ENCODE results near the gene CORO1C. TPM values are rescaled to one million over a fixed set of nuclear protein-coding genes. Genes with fewer than 3 reads are reported as not detected.

The CORO1C gene
- total RNA-seq, 1 experiment from 2014 or later = 52.2 TPM

- no peaks in the 10 kb centered on the region for H3K27me3 ChIP-seq (ENCODE audit: control insufficient read depth, insufficient read depth, low read length)
- no peak overlapping the region for H3K4me3 ChIP-seq (ENCODE audit: insufficient read depth, low read depth, low read length)
- no peaks in the 10 kb centered on the region for H3K36me3 ChIP-seq (replicated peaks; ENCODE audit: control insufficient read depth, insufficient read depth, low read length)
- peak; percentile 94 for DNase-seq
These were observed 113.0 kb downstream of the CORO1C start for GRCh38 chr12:108618079-108618952.

- Histone ChIP-seq H3K36me3 (replicated peaks; ENCODE audit: control insufficient read depth, insufficient read depth, low read length) (no peaks in the 10 kb centered on the region), H3K27me3 (ENCODE audit: control insufficient read depth, insufficient read depth, low read length) (no peaks in the 10 kb centered on the region), H3K4me3 (ENCODE audit: insufficient read depth, low read depth, low read length) (no peak overlapping the region)
- no peak for DNase-seq
These were observed 114.1 kb downstream of the CORO1C start for GRCh38 chr12:108616941-108617858.

GRCh38 chr12:108616359-108616758, 115.0 kb downstream of the CORO1C start:
- no peaks in the 10 kb centered on the region for H3K36me3 ChIP-seq (replicated peaks; ENCODE audit: control insufficient read depth, insufficient read depth, low read length)
- DNase-seq = no peak
- H3K4me3 ChIP-seq (ENCODE audit: insufficient read depth, low read depth, low read length) = no peak overlapping the region
- no peaks in the 10 kb centered on the region for H3K27me3 ChIP-seq (ENCODE audit: control insufficient read depth, insufficient read depth, low read length)

GRCh38 chr12:108615918-108616317, 115.4 kb downstream of the CORO1C start:
- H3K4me3 ChIP-seq (ENCODE audit: insufficient read depth, low read depth, low read length) = no peak overlapping the region
- H3K36me3 ChIP-seq (replicated peaks; ENCODE audit: control insufficient read depth, insufficient read depth, low read length) = no peaks in the 10 kb centered on the region

GRCh38 chr12:108614639-108615038, 116.7 kb downstream of the CORO1C start:
- Histone ChIP-seq H3K36me3 (replicated peaks; ENCODE audit: control insufficient read depth, insufficient read depth, low read length) (no peaks in the 10 kb centered on the region), H3K4me3 (ENCODE audit: insufficient read depth, low read depth, low read length) (no peak overlapping the region), H3K27me3 (ENCODE audit: control insufficient read depth, insufficient read depth, low read length) (no peaks in the 10 kb centered on the region)
- no peak for DNase-seq

More at GRCh38 chr12:108615918-108616317, 115.4 kb downstream of the CORO1C start:
- no peak for DNase-seq
- no peaks in the 10 kb centered on the region for H3K27me3 ChIP-seq (ENCODE audit: control insufficient read depth, insufficient read depth, low read length)

GRCh38 chr12:108614041-108614440, 117.3 kb downstream of the CORO1C start:
- no peak for DNase-seq
- Histone ChIP-seq H3K36me3 (replicated peaks; ENCODE audit: control insufficient read depth, insufficient read depth, low read length) (no peaks in the 10 kb centered on the region), H3K4me3 (ENCODE audit: insufficient read depth, low read depth, low read length) (no peak overlapping the region), H3K27me3 (ENCODE audit: control insufficient read depth, insufficient read depth, low read length) (no peaks in the 10 kb centered on the region)

GRCh38 chr12:108613548-108613947, 117.8 kb downstream of the CORO1C start:
- H3K36me3 ChIP-seq (replicated peaks; ENCODE audit: control insufficient read depth, insufficient read depth, low read length) = no peaks in the 10 kb centered on the region
- no peak for DNase-seq
- no peak overlapping the region for H3K4me3 ChIP-seq (ENCODE audit: insufficient read depth, low read depth, low read length)
- H3K27me3 ChIP-seq (ENCODE audit: control insufficient read depth, insufficient read depth, low read length) = no peaks in the 10 kb centered on the region

GRCh38 chr12:108612788-108613282, 118.5 kb downstream of the CORO1C start:
- Histone ChIP-seq H3K27me3 (ENCODE audit: control insufficient read depth, insufficient read depth, low read length) (no peaks in the 10 kb centered on the region), H3K36me3 (replicated peaks; ENCODE audit: control insufficient read depth, insufficient read depth, low read length) (no peaks in the 10 kb centered on the region), H3K4me3 (ENCODE audit: insufficient read depth, low read depth, low read length) (no peak overlapping the region)
- DNase-seq = peak; percentile 82

GRCh38 chr12:108611884-108612415, 119.4 kb downstream of the CORO1C start:
- no peak overlapping the region for H3K4me3 ChIP-seq (ENCODE audit: insufficient read depth, low read depth, low read length)
- H3K27me3 ChIP-seq (ENCODE audit: control insufficient read depth, insufficient read depth, low read length) = no peaks in the 10 kb centered on the region
- H3K36me3 ChIP-seq (replicated peaks; ENCODE audit: control insufficient read depth, insufficient read depth, low read length) = no peaks in the 10 kb centered on the region
- peak; percentile 86 for DNase-seq

GRCh38 chr12:108610856-108611605, 120.3 kb downstream of the CORO1C start:
- no peak for DNase-seq
- Histone ChIP-seq H3K36me3 (replicated peaks; ENCODE audit: control insufficient read depth, insufficient read depth, low read length) (no peaks in the 10 kb centered on the region), H3K4me3 (ENCODE audit: insufficient read depth, low read depth, low read length) (no peak overlapping the region), H3K27me3 (ENCODE audit: control insufficient read depth, insufficient read depth, low read length) (no peaks in the 10 kb centered on the region)

- DNase-seq = no peak
- no peak overlapping the region for H3K4me3 ChIP-seq (ENCODE audit: insufficient read depth, low read depth, low read length)
- no peaks in the 10 kb centered on the region for H3K27me3 ChIP-seq (ENCODE audit: control insufficient read depth, insufficient read depth, low read length)
- H3K36me3 ChIP-seq (replicated peaks; ENCODE audit: control insufficient read depth, insufficient read depth, low read length) = no peaks in the 10 kb centered on the region
These were observed 120.9 kb downstream of the CORO1C start for GRCh38 chr12:108610336-108610815.

GRCh38 chr12:108609537-108610335, 121.6 kb downstream of the CORO1C start:
- H3K27me3 ChIP-seq (ENCODE audit: control insufficient read depth, insufficient read depth, low read length) = no peaks in the 10 kb centered on the region
- DNase-seq = no peak
- H3K4me3 ChIP-seq (ENCODE audit: insufficient read depth, low read depth, low read length) = no peak overlapping the region
- no peaks in the 10 kb centered on the region for H3K36me3 ChIP-seq (replicated peaks; ENCODE audit: control insufficient read depth, insufficient read depth, low read length)

GRCh38 chr12:108608616-108609015, 122.7 kb downstream of the CORO1C start:
- DNase-seq = no peak
- Histone ChIP-seq H3K27me3 (ENCODE audit: control insufficient read depth, insufficient read depth, low read length) (no peaks in the 10 kb centered on the region; the same call in 1 of the 2 replicates), H3K4me3 (ENCODE audit: insufficient read depth, low read depth, low read length) (no peak overlapping the region), H3K36me3 (replicated peaks; ENCODE audit: control insufficient read depth, insufficient read depth, low read length) (no peaks in the 10 kb centered on the region)

All from H7 (cell line).